ENCODE measurements around the gene HNRNPLL. TPM values are rescaled to one million over a fixed set of nuclear protein-coding genes. Genes with fewer than 3 reads are reported as not detected.

The HNRNPLL gene
- polyA plus RNA-seq, 1 of the 3 experiments (the other 2 are of a cell fraction), result 24.4 TPM

DNA sequence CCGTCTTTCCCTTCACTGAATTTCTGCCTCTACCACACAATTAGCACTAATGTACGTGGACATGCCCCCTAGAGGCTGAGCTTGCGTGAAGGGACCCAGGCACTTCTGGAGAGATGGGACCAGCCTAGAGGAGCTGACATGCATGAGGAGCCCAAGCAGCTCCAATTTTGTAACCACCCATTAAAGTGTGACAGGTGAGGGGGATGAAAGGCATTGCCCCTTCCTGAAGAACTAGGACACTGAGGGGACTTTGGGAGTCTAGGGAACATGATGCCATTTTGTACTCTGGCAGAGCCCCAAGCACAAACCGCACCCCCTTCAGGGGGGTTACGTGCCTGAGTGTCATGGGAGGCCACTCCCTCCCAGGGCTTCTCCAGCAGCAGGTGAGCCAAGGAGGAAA is 63.6 kb downstream of the HNRNPLL start:
- CTCF ChIA-PET, result interaction anchor here (1.0 to 2.2 kb wide), 4 partner anchors 15 to 223 kb away, joined by 3 to 8 read pairs (median 4); no protein-coding TSS in a partner anchor
- TF ChIP-seq RFX5 (IDR thresholded peaks at IDR 0.05; ENCODE audit: low read length) (no peak), GABPA (IDR thresholded peaks at IDR 0.05; ENCODE audit: low read depth) (no peak), SMC3 (IDR thresholded peaks at IDR 0.05; ENCODE audit: low read depth, low read length) (no peak), TAF1 (IDR thresholded peaks at IDR 0.05; ENCODE audit: borderline replicate concordance, low read depth, low read length) (no peak), EZH2phosphoT487 (IDR thresholded peaks at IDR 0.05; ENCODE audit: borderline replicate concordance, low read depth) (no peak), SIN3A (IDR thresholded peaks at IDR 0.05; ENCODE audit: borderline replicate concordance, low read depth, low read length) (no peak), GATA2 (CRISPR knock-in tag; IDR thresholded peaks at IDR 0.05) (no peak), RCOR1 (IDR thresholded peaks at IDR 0.05; ENCODE audit: low read length) (no peak), PBX3 (IDR thresholded peaks at IDR 0.05) (no peak), POLR2AphosphoS5 (IDR thresholded peaks at IDR 0.05; ENCODE audit: low read depth, low read length) (no peak), MAX (IDR thresholded peaks at IDR 0.05; ENCODE audit: low read depth) (no peak), RAD21 (IDR thresholded peaks at IDR 0.05; ENCODE audit: low read length) (no peak), EP300 (IDR thresholded peaks at IDR 0.05; ENCODE audit: borderline replicate concordance in 1 of 2, low read depth in 1 of 2, low read length in 1 of 2) (no peak), FOSL2 (IDR thresholded peaks at IDR 0.05; ENCODE audit: borderline replicate concordance, low read depth) (no peak), JUND (IDR thresholded peaks at IDR 0.05) (no peak), NRF1 (IDR thresholded peaks at IDR 0.05; ENCODE audit: low read depth, low read length) (no peak)
- TF ChIP-seq, protein P1, sequence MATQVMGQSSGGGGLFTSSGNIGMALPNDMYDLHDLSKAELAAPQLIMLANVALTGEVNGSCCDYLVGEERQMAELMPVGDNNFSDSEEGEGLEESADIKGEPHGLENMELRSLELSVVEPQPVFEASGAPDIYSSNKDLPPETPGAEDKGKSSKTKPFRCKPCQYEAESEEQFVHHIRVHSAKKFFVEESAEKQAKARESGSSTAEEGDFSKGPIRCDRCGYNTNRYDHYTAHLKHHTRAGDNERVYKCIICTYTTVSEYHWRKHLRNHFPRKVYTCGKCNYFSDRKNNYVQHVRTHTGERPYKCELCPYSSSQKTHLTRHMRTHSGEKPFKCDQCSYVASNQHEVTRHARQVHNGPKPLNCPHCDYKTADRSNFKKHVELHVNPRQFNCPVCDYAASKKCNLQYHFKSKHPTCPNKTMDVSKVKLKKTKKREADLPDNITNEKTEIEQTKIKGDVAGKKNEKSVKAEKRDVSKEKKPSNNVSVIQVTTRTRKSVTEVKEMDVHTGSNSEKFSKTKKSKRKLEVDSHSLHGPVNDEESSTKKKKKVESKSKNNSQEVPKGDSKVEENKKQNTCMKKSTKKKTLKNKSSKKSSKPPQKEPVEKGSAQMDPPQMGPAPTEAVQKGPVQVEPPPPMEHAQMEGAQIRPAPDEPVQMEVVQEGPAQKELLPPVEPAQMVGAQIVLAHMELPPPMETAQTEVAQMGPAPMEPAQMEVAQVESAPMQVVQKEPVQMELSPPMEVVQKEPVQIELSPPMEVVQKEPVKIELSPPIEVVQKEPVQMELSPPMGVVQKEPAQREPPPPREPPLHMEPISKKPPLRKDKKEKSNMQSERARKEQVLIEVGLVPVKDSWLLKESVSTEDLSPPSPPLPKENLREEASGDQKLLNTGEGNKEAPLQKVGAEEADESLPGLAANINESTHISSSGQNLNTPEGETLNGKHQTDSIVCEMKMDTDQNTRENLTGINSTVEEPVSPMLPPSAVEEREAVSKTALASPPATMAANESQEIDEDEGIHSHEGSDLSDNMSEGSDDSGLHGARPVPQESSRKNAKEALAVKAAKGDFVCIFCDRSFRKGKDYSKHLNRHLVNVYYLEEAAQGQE (IDR thresholded peaks at IDR 0.05; ENCODE audit: low read depth, low read length), result no peak
- TF ChIP-seq, protein P2, sequence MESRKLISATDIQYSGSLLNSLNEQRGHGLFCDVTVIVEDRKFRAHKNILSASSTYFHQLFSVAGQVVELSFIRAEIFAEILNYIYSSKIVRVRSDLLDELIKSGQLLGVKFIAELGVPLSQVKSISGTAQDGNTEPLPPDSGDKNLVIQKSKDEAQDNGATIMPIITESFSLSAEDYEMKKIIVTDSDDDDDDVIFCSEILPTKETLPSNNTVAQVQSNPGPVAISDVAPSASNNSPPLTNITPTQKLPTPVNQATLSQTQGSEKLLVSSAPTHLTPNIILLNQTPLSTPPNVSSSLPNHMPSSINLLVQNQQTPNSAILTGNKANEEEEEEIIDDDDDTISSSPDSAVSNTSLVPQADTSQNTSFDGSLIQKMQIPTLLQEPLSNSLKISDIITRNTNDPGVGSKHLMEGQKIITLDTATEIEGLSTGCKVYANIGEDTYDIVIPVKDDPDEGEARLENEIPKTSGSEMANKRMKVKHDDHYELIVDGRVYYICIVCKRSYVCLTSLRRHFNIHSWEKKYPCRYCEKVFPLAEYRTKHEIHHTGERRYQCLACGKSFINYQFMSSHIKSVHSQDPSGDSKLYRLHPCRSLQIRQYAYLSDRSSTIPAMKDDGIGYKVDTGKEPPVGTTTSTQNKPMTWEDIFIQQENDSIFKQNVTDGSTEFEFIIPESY (IDR thresholded peaks at IDR 0.05; ENCODE audit: borderline replicate concordance, low read depth), result no peak
- TF ChIP-seq, protein P3, sequence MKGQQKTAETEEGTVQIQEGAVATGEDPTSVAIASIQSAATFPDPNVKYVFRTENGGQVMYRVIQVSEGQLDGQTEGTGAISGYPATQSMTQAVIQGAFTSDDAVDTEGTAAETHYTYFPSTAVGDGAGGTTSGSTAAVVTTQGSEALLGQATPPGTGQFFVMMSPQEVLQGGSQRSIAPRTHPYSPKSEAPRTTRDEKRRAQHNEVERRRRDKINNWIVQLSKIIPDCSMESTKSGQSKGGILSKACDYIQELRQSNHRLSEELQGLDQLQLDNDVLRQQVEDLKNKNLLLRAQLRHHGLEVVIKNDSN (IDR thresholded peaks at IDR 0.05; ENCODE audit: borderline replicate concordance, low read depth), result no peak
- POLR2A ChIA-PET, result interaction anchor here (0.6 kb wide), 1 partner anchor 153 kb away, joined by 3 read pairs; no protein-coding TSS in a partner anchor

More for the DNA sequence above, 63.6 kb downstream of the HNRNPLL start:
- Histone ChIP-seq H3K9me2 (no peaks in the 10 kb centered on the region), H3K9me3 (no peaks in the 10 kb centered on the region), H3K4me2 (no peak overlapping the region), H3K4me1 (ENCODE audit: control insufficient read depth in 1 of 2, insufficient read depth in 2 of 2, low read depth in 1 of 2, low read length in 1 of 2) (peaks cover 3 to 15% of the 10 kb centered on the region in 2 experiments; a peak in 2 of 4 replicates), H4K20me1 (ENCODE audit: insufficient read depth) (no peaks in the 10 kb centered on the region), H3F3A (replicated peaks; ENCODE audit: insufficient read depth) (peaks cover 42% of the 10 kb centered on the region), H2AFZ (ENCODE audit: low read depth) (no peak overlapping the region), H3K79me2 (ENCODE audit: insufficient read depth) (no peaks in the 10 kb centered on the region), H3K4me3 (ENCODE audit: low read depth in 2 of 2, low read length in 1 of 2) (no peak overlapping the region), H3K27ac (ENCODE audit: low read depth in 2 of 2, low read length in 1 of 2) (no peak overlapping the region), H3K9ac (no peak overlapping the region), H3K27me3 (ENCODE audit: insufficient read depth) (no peaks in the 10 kb centered on the region), H3K36me3 (replicated peaks in 1 of 2; ENCODE audit: control insufficient read depth in 1 of 2, insufficient read depth in 2 of 2, low read length in 1 of 2) (no peaks in the 10 kb centered on the region)
- WGBS (ENCODE audit: low lambda C conversion rate), result 93% methylated on average over 5 of the region's 5 CpGs
- DNase-seq, result no peak

Measured in SK-N-SH (cell line).